Testis (tissue), 3 donors: Measurements from ENCODE around the gene MARCHF9. TPM values are rescaled to one million over a fixed set of nuclear protein-coding genes. Genes with fewer than 3 reads are reported as not detected.
A peak's percentile ranks its signal among the peaks of the same experiment; 100 is the strongest.

ENCODE experiments used
- DNase-seq: peaks from one replicate; pipeline ENCODE4 v3.0.0-alpha.2; 2019
- H3K27ac ChIP-seq, 2 donors: fragments of 200-600 bp; sonication (generic); one replicate each; pipeline ENCODE4 v1.5.1; 2019
- H3K27me3 ChIP-seq: fragments of 200-600 bp; sonication (generic); one replicate; pipeline ENCODE4 v1.5.1; 2019
- H3K36me3 ChIP-seq: fragments of 200-600 bp; sonication (generic); one replicate; pipeline ENCODE4 v1.5.1; 2017; ENCODE audit warnings: low read depth; ENCODE audit errors: missing control alignments
- H3K4me1 ChIP-seq: fragments of 200-600 bp; sonication (generic); one replicate; pipeline ENCODE4 v1.5.1; 2019
- H3K4me3 ChIP-seq, 2 donors: fragments of 200-600 bp; sonication (generic); one replicate each; pipeline ENCODE4 v1.5.1; 2017 to 2019
- H3K9me3 ChIP-seq: fragments of 200-600 bp; sonication (generic); one replicate; pipeline ENCODE4 v1.5.1; 2017
- CTCF ChIP-seq, 3 experiments: fragments of 450-650 bp in 2 of 3; fragments of 200-600 bp in 1 of 3; sonication (generic) in 1 of 3; IDR thresholded peaks; one replicate each; pipeline ENCODE4 v1.5.1; 2016 to 2019; ENCODE audit warnings: antibody characterized with exemption in 3 of 3, mild to moderate bottlenecking in 2 of 3, moderate library complexity in 1 of 3
- POLR2A ChIP-seq: fragments of 450-650 bp; IDR thresholded peaks from one replicate; pipeline ENCODE4 v1.6.1; 2017; ENCODE audit warnings: antibody characterized with exemption, mild to moderate bottlenecking, moderate library complexity
- WGBS, 2 donors: methylation state at CpG; one replicate each; pipeline ENCODE4 v1.1.5; 2018; 5-methylcytosine and 5-hydroxymethylcytosine counted together
- intact Hi-C: fragments of 100-400 bp; cut with DNase I; formaldehyde crosslinking; loops from one replicate; pipeline ENCODE4 v1.15.1; 2023; ENCODE audit warnings: low total_unique reads
- polyA plus RNA-seq: library from polyadenylated mRNA; stranded (reverse); fragments of 350-450 nt; fragmentation: Illumina TruSeq; extraction: RNeasy Lipid Tissue Mini Kit (QIAGEN cat#74804); gene quantifications from one replicate; pipeline ENCODE4 v1.2.3, GENCODE V29; 2014; ENCODE audit warnings: low read depth, low replicate concordance; ENCODE audit not compliant: insufficient read depth
- total RNA-seq, 2 donors: library from RNA; depleted of rRNA; stranded (reverse); fragments of >200 nt; gene quantifications; one replicate each; pipeline ENCODE4 v1.2.3, GENCODE V29; 2016

MARCHF9 gene
- total and polyA plus RNA-seq, 3 donors from 2014 or later: 8.4 to 15.1 (median 9.2) TPM

- no peak overlapping the region for H3K27ac ChIP-seq
- 0 to 20% methylated on average over 3 to 31 of the region's 31 CpGs for WGBS, 2 donors
- intact Hi-C loops: no loop called here
Observed at GRCh38 chr12:57736741-57737466, 18.0 kb upstream of the MARCHF9 start.

GRCh38 chr12:57737467-57738460 is 17.1 kb upstream of the MARCHF9 start:
- H3K27me3 ChIP-seq: no peaks in the 10 kb centered on the region
- peak in 1 of 3 experiments; percentile 22 for TF ChIP-seq CTCF (IDR thresholded peaks at IDR 0.05)
- no peak for TF ChIP-seq POLR2A
- H3K36me3 ChIP-seq: no peaks in the 10 kb centered on the region
- peaks cover 15% of the 10 kb centered on the region for H3K4me1 ChIP-seq
- intact Hi-C loops: no loop called here
- H3K27ac ChIP-seq: no peak overlapping the region
- WGBS, 2 donors: 2 to 30% methylated on average over 7 to 92 of the region's 110 CpGs
- no peaks in the 10 kb centered on the region for H3K9me3 ChIP-seq
- H3K4me3 ChIP-seq: peak overlapping the region; percentile 15 to 47
- no peak for DNase-seq

More at GRCh38 chr12:57736741-57737466, 18.0 kb upstream of the MARCHF9 start:
- DNase-seq: no peak
- TF ChIP-seq POLR2A (no peak), CTCF (IDR thresholded peaks at IDR 0.05) (no peak)
- Histone ChIP-seq H3K9me3 (no peaks in the 10 kb centered on the region), H3K36me3 (no peaks in the 10 kb centered on the region), H3K4me1 (peaks cover 15% of the 10 kb centered on the region), H3K27me3 (no peaks in the 10 kb centered on the region), H3K4me3 (peak overlapping the region; percentile 15 to 47)

GRCh38 chr12:57738661-57739237 is 16.2 kb upstream of the MARCHF9 start, which contains the start of gene AGAP2:
TSS of gene AGAP2 (minus strand) at chr12:57738742. CDS start at chr12:57738246, 496 bp downstream.
- 7 to 14% methylated on average over 32 to 34 of the region's 36 CpGs for WGBS, 2 donors
- H3K27me3 ChIP-seq: no peaks in the 10 kb centered on the region
- peak; percentile 37 for DNase-seq
- H3K27ac ChIP-seq: no peak within 1 kb of the TSS
- intact Hi-C loops: no loop called here
- H3K9me3 ChIP-seq: no peaks in the 10 kb centered on the region
- H3K4me1 ChIP-seq: peaks cover 15% of the 10 kb centered on the region
- no peaks in the 10 kb centered on the region for H3K36me3 ChIP-seq
- peak within 1 kb of the TSS; percentile 15 to 47 for H3K4me3 ChIP-seq
- TF ChIP-seq CTCF (IDR thresholded peaks at IDR 0.05) (no peak), POLR2A (no peak)

DNA sequence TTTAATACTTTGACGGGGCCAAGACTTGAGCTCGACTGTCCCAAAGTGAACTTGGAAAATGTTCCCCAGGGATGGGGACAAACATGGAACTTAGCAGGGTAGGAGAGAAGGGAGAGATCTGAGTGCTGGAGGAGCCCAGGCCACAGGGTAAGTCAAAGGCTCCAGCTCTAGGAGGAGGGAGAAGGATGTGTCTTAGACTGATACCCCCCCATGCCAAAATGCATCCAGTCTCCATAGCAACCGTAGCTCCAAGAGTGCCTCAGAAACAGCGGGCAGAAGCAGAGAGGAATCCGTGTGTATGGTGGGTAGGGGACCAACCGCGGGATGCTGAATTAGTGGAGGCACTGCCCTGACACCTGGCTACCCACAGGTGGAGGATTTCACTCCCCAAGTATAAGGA is 15.5 kb upstream of the MARCHF9 start:
- peaks cover 15% of the 10 kb centered on the region for H3K4me1 ChIP-seq
- H3K27me3 ChIP-seq: no peaks in the 10 kb centered on the region
- no peak overlapping the region for H3K4me3 ChIP-seq
- H3K27ac ChIP-seq: no peak overlapping the region
- no peak for TF ChIP-seq CTCF (IDR thresholded peaks at IDR 0.05)
- TF ChIP-seq POLR2A: no peak
- intact Hi-C loops: no loop called here
- DNase-seq: no peak
- no peaks in the 10 kb centered on the region for H3K36me3 ChIP-seq
- H3K9me3 ChIP-seq: no peaks in the 10 kb centered on the region
- WGBS, 2 donors: 25 to 29% methylated on average over 7 of the region's 7 CpGs
